Astrocyte (in vitro differentiated cells and primary cell): ENCODE results near the gene OSBPL3. TPM values are rescaled to one million over a fixed set of nuclear protein-coding genes. Genes with fewer than 3 reads are reported as not detected.

Source experiments
- DNase-seq: peaks from one replicate; pipeline ENCODE4 v3.0.0-alpha.2; 2010; ENCODE audit warnings: low read depth
- FAIRE-seq: peaks from 2 replicates; lab custom pipeline; 2011; peaks lifted over from hg19 to GRCh38; lab: Jason Lieb, UNC
- H2AFZ ChIP-seq: 2 replicates; pipeline ENCODE4 v1.6.0; 2012; ENCODE audit warnings: low read depth, low read length, inconsistent platforms
- H3K27ac ChIP-seq: 2 replicates; pipeline ENCODE4 v1.5.1; 2011; ENCODE audit warnings: low read depth, low read length, inconsistent platforms
- H3K27me3 ChIP-seq: 2 replicates; pipeline ENCODE4 v1.6.0; 2011; ENCODE audit warnings: low read length, inconsistent platforms; ENCODE audit not compliant: insufficient read depth
- H3K36me3 ChIP-seq: 2 replicates; pipeline ENCODE4 v1.5.1; 2011; ENCODE audit warnings: low read length, inconsistent platforms; ENCODE audit not compliant: insufficient read depth
- H3K4me1 ChIP-seq: 2 replicates; pipeline ENCODE4 v1.5.1; 2011; ENCODE audit warnings: low read length, inconsistent platforms; ENCODE audit not compliant: insufficient read depth
- H3K4me2 ChIP-seq: 2 replicates; pipeline ENCODE4 v1.6.0; 2012; ENCODE audit warnings: low read length, inconsistent platforms
- H3K4me3 ChIP-seq: 2 replicates; pipeline ENCODE4 v1.5.1; 2011; ENCODE audit warnings: low read depth, mild to moderate bottlenecking, low read length, inconsistent platforms; ENCODE audit not compliant: insufficient read depth
- H3K79me2 ChIP-seq: 2 replicates; pipeline ENCODE4 v1.6.0; 2012; ENCODE audit warnings: mild to moderate bottlenecking, low read length, inconsistent platforms; ENCODE audit not compliant: insufficient read depth
- H3K9ac ChIP-seq: 2 replicates; pipeline ENCODE4 v1.6.0; 2012; ENCODE audit warnings: mild to moderate bottlenecking, low read length, inconsistent platforms
- H3K9me3 ChIP-seq: 2 replicates; pipeline ENCODE4 v1.5.1; 2012; ENCODE audit warnings: low read depth, mild to moderate bottlenecking, low read length, inconsistent platforms; ENCODE audit not compliant: insufficient read depth
- H4K20me1 ChIP-seq: 2 replicates; pipeline ENCODE4 v1.6.0; 2012; ENCODE audit warnings: low read length, inconsistent platforms; ENCODE audit not compliant: insufficient read depth
- H3K27ac Mint-ChIP-seq: one replicate; pipeline ENCODE4 v1.8.0; 2021; ENCODE audit warnings: mild to moderate bottlenecking, mixed read lengths; ENCODE audit not compliant: unreplicated experiment
- H3K27me3 Mint-ChIP-seq: one replicate; pipeline ENCODE4 v1.8.0; 2021; ENCODE audit warnings: low read depth, mixed read lengths; ENCODE audit not compliant: unreplicated experiment
- H3K36me3 Mint-ChIP-seq: one replicate; pipeline ENCODE4 v1.8.0; 2021; ENCODE audit warnings: low read depth, mixed read lengths; ENCODE audit not compliant: unreplicated experiment
- H3K4me1 Mint-ChIP-seq: one replicate; pipeline ENCODE4 v1.8.0; 2021; ENCODE audit warnings: low read depth, mixed read lengths; ENCODE audit not compliant: unreplicated experiment
- H3K4me3 Mint-ChIP-seq: one replicate; pipeline ENCODE4 v1.8.0; 2021; ENCODE audit warnings: mild to moderate bottlenecking, moderate library complexity, mixed read lengths; ENCODE audit not compliant: unreplicated experiment
- H3K9me3 Mint-ChIP-seq: one replicate; pipeline ENCODE4 v1.8.0; 2021; ENCODE audit warnings: mild to moderate bottlenecking, mixed read lengths; ENCODE audit not compliant: unreplicated experiment
- CTCF ChIP-seq: IDR thresholded peaks from 2 replicates; pipeline ENCODE4 v1.5.1; 2011; ENCODE audit warnings: low read depth, mild to moderate bottlenecking, inconsistent platforms, low read length, moderate library complexity; ENCODE audit not compliant: insufficient read depth
- EZH2 ChIP-seq: IDR thresholded peaks from 2 replicates; pipeline ENCODE4 v1.6.1; 2012; ENCODE audit warnings: mild to moderate bottlenecking, low read length, inconsistent platforms; ENCODE audit not compliant: insufficient read depth
- total RNA-seq: library from RNA; stranded (reverse); gene quantifications from 2 replicates; pipeline ENCODE4 v1.2.1, GENCODE V29; 2021

OSBPL3 gene
- total RNA-seq, 1 donor from 2014 or later: 62.9 TPM

- Histone ChIP-seq H3K4me3 (no peak overlapping the region), H3K9me3 (no peaks in the 10 kb centered on the region), H3K36me3 (no peaks in the 10 kb centered on the region), H3K9ac (no peak overlapping the region), H2AFZ (no peak overlapping the region), H4K20me1 (peaks cover 25% of the 10 kb centered on the region), H3K27ac (no peak overlapping the region), H3K27me3 (no peaks in the 10 kb centered on the region), H3K4me1 (peaks cover 15% of the 10 kb centered on the region), H3K79me2 (peaks cover 95% of the 10 kb centered on the region), H3K4me2 (peak overlapping the region; percentile 55)
- DNase-seq: no peak
- FAIRE-seq: no peak
- Mint-ChIP-seq H3K27me3 (no peaks in the 10 kb centered on the region), H3K4me1 (peaks cover 22% of the 10 kb centered on the region), H3K4me3 (no peak overlapping the region), H3K36me3 (peaks cover 17% of the 10 kb centered on the region), H3K9me3 (no peaks in the 10 kb centered on the region), H3K27ac (no peak overlapping the region)
- TF ChIP-seq CTCF: no peak
- TF ChIP-seq EZH2: no peak
Measured at GRCh38 chr7:24933298-24933697, 46.7 kb downstream of the OSBPL3 start.

- H2AFZ ChIP-seq: no peak overlapping the region
Measured at GRCh38 chr7:24932815-24933214, 47.2 kb downstream of the OSBPL3 start.

More at GRCh38 chr7:24932815-24933214, 47.2 kb downstream of the OSBPL3 start:
- Histone ChIP-seq H3K36me3 (no peaks in the 10 kb centered on the region), H3K27ac (no peak overlapping the region), H4K20me1 (peaks cover 25% of the 10 kb centered on the region), H3K4me2 (peak overlapping the region; percentile 55), H3K79me2 (peaks cover 93% of the 10 kb centered on the region), H3K9ac (no peak overlapping the region), H3K4me1 (peaks cover 15% of the 10 kb centered on the region), H3K27me3 (no peaks in the 10 kb centered on the region), H3K9me3 (no peaks in the 10 kb centered on the region), H3K4me3 (no peak overlapping the region)
- Mint-ChIP-seq H3K9me3 (no peaks in the 10 kb centered on the region), H3K27me3 (no peaks in the 10 kb centered on the region), H3K4me3 (no peak overlapping the region), H3K36me3 (peaks cover 17% of the 10 kb centered on the region), H3K4me1 (peaks cover 23% of the 10 kb centered on the region), H3K27ac (no peak overlapping the region)
- FAIRE-seq: no peak
- DNase-seq: peak; percentile 56
- TF ChIP-seq CTCF (no peak), EZH2 (no peak)
